SK-N-SH (cell line): ENCODE results near the gene LSR. TPM values are rescaled to one million over a fixed set of nuclear protein-coding genes. Genes with fewer than 3 reads are reported as not detected.

Experiments
- CTCF ChIA-PET: fragments of 300-600, 350-600 bp; formaldehyde crosslinking; extraction: SDS; loops from one replicate; lab custom pipeline; 2021; lab: Yijun Ruan, JAX
- POLR2A ChIA-PET: fragments of 350-600 bp; sonication (Branson Sonifier 250); formaldehyde crosslinking; extraction: SDS; loops from one replicate; lab custom pipeline; 2020; ENCODE audit warnings: antibody characterized with exemption, inconsistent platforms; lab: Yijun Ruan, JAX
- DNase-seq: peaks from one replicate; pipeline ENCODE4 v3.0.0; 2012
- H2AFZ ChIP-seq: fragments of 200-600 bp; sonication (generic); 2 replicates; pipeline ENCODE4 v1.8.1; 2016; ENCODE audit warnings: antibody characterized with exemption, mild to moderate bottlenecking, low read depth
- H3F3A ChIP-seq: fragments of 200-600 bp; sonication (generic); replicated peaks from 2 replicates; pipeline ENCODE3; 2016; ENCODE audit warnings: antibody characterized with exemption, mild to moderate bottlenecking; ENCODE audit not compliant: insufficient read depth
- H3K27ac ChIP-seq, 2 experiments: fragments of 200-500 bp in 1 of 2; fragments of 200-600 bp in 1 of 2; sonication (Bioruptor generic) in 1 of 2; sonication (generic), shearing (Covaris generic) in 1 of 2; 2 replicates each; pipeline versions ENCODE4 v1.5.1 to v1.6.1; 2014 to 2016; ENCODE audit warnings: low read depth in 2 of 2, inconsistent platforms in 1 of 2, low read length in 1 of 2, mild to moderate bottlenecking in 1 of 2, mixed read lengths in 1 of 2
- H3K27me3 ChIP-seq: fragments of 200-600 bp; sonication (generic), shearing (Covaris generic); 2 replicates; pipeline ENCODE4 v1.6.1; 2016; ENCODE audit warnings: mixed run types; ENCODE audit not compliant: insufficient read depth
- H3K36me3 ChIP-seq, 2 experiments: fragments of 200-500 bp in 1 of 2; fragments of 200-600 bp in 1 of 2; sonication (Bioruptor generic) in 1 of 2; sonication (generic) in 1 of 2; replicated peaks in 1 of 2; 2 replicates each; pipeline versions ENCODE3 to v1.5.1; 2014 to 2016; ENCODE audit warnings: low read length in 1 of 2, mild to moderate bottlenecking in 1 of 2; ENCODE audit not compliant: insufficient read depth in 2 of 2, control insufficient read depth in 1 of 2
- H3K4me1 ChIP-seq, 2 experiments: fragments of 200-500 bp in 1 of 2; fragments of 200-600 bp in 1 of 2; sonication (Bioruptor generic) in 1 of 2; sonication (generic), shearing (Covaris generic) in 1 of 2; 2 replicates each; pipeline versions ENCODE4 v1.5.1 to v1.6.1; 2014 to 2016; ENCODE audit warnings: low read depth in 1 of 2, low read length in 1 of 2, mixed run types in 1 of 2; ENCODE audit not compliant: insufficient read depth in 2 of 2, control insufficient read depth in 1 of 2
- H3K4me2 ChIP-seq: fragments of 200-600 bp; sonication (generic), shearing (Covaris generic); 2 replicates; pipeline ENCODE4 v1.6.1; 2017; ENCODE audit warnings: mixed run types
- H3K4me3 ChIP-seq, 2 experiments: fragments of 200-500 bp in 1 of 2; fragments of 200-600 bp in 1 of 2; sonication (Bioruptor generic) in 1 of 2; sonication (generic), shearing (Covaris generic) in 1 of 2; 2 replicates each; pipeline versions ENCODE4 v1.5.1 to v1.8.1; 2014 to 2016; ENCODE audit warnings: low read depth in 2 of 2, inconsistent platforms in 1 of 2, low read length in 1 of 2, mild to moderate bottlenecking in 1 of 2, mixed read lengths in 1 of 2, moderate library complexity in 1 of 2
- H3K79me2 ChIP-seq: fragments of 200-600 bp; sonication (generic); 2 replicates; pipeline ENCODE4 v1.8.1; 2017; ENCODE audit warnings: mild to moderate bottlenecking; ENCODE audit not compliant: insufficient read depth
- H3K9ac ChIP-seq: fragments of 200-600 bp; sonication (generic); 2 replicates; pipeline ENCODE4 v1.6.1; 2017; ENCODE audit warnings: mixed run types
- H3K9me2 ChIP-seq: fragments of 200-600 bp; sonication (generic); 2 replicates; pipeline ENCODE4 v1.6.1; 2017; ENCODE audit warnings: mixed run types
- H3K9me3 ChIP-seq: fragments of 200-600 bp; sonication (generic); 2 replicates; pipeline ENCODE4 v1.6.1; 2017; ENCODE audit warnings: mixed run types, mild to moderate bottlenecking, moderate library complexity
- H4K20me1 ChIP-seq: fragments of 200-600 bp; sonication (generic); 2 replicates; pipeline ENCODE4 v1.6.1; 2017; ENCODE audit warnings: mild to moderate bottlenecking, mixed run types; ENCODE audit not compliant: insufficient read depth
- ELF1 ChIP-seq: IDR thresholded peaks from 2 replicates; pipeline ENCODE4 v1.4.0; 2012
- EP300 ChIP-seq, 2 experiments: IDR thresholded peaks; 2 replicates each; pipeline versions ENCODE4 v1.4.0 to v1.6.1; 2012; ENCODE audit warnings: borderline replicate concordance in 1 of 2, low read depth in 1 of 2, low read length in 1 of 2
- EZH2phosphoT487 ChIP-seq: fragments of 200-600 bp; sonication (generic); IDR thresholded peaks from 2 replicates; pipeline ENCODE4 v1.6.1; 2017; ENCODE audit warnings: low read depth, mixed run types, mild to moderate bottlenecking, antibody characterized with exemption, moderate library complexity, borderline replicate concordance
- FOSL2 ChIP-seq: IDR thresholded peaks from 2 replicates; pipeline ENCODE4 v1.4.0; 2012; ENCODE audit warnings: low read depth, mild to moderate bottlenecking, moderate library complexity, borderline replicate concordance
- GATA2 ChIP-seq: sonication (generic); formaldehyde crosslinking; IDR thresholded peaks from 2 replicates; pipeline ENCODE4 v1.5.0; 2020; ENCODE audit warnings: mild to moderate bottlenecking, missing genetic modification reagents
- NRF1 ChIP-seq: IDR thresholded peaks from 2 replicates; pipeline ENCODE4 v1.6.1; 2012; ENCODE audit warnings: low read depth, mild to moderate bottlenecking, low read length
- POLR2AphosphoS5 ChIP-seq: IDR thresholded peaks from 2 replicates; pipeline ENCODE4 v1.6.1; 2012; ENCODE audit warnings: low read depth, low read length
- RAD21 ChIP-seq: IDR thresholded peaks from 2 replicates; pipeline ENCODE4 v1.6.1; 2012; ENCODE audit warnings: mild to moderate bottlenecking, low read length
- RFX5 ChIP-seq: IDR thresholded peaks from 2 replicates; pipeline ENCODE4 v1.6.1; 2012; ENCODE audit warnings: mild to moderate bottlenecking, improper control_type of control experiment, low read length
- SIN3A ChIP-seq: IDR thresholded peaks from 2 replicates; pipeline ENCODE4 v1.6.1; 2012; ENCODE audit warnings: low read depth, mild to moderate bottlenecking, low read length, moderate library complexity, borderline replicate concordance
- TAF1 ChIP-seq: IDR thresholded peaks from 2 replicates; pipeline ENCODE4 v1.6.1; 2012; ENCODE audit warnings: low read depth, mild to moderate bottlenecking, low read length, moderate library complexity, borderline replicate concordance
- TEAD4 ChIP-seq: IDR thresholded peaks from 2 replicates; pipeline ENCODE4 v1.4.0; 2012; ENCODE audit warnings: mild to moderate bottlenecking, borderline replicate concordance; ENCODE audit not compliant: insufficient read depth
- WGBS: methylation state at CpG from one replicate; pipeline ENCODE4 v1.1.6; 2017; ENCODE audit warnings: low lambda C conversion rate; 5-methylcytosine and 5-hydroxymethylcytosine counted together
- polyA plus RNA-seq, 3 experiments: library from polyadenylated mRNA; depleted of rRNA; stranded (reverse); fragments of >200 nt; gene quantifications; 2 replicates each; pipeline ENCODE4 v1.2.3, GENCODE V29; 2012
- TF ChIP-seq, protein P1 (sequence below): IDR thresholded peaks from 2 replicates; pipeline ENCODE4 v1.4.0; 2012; ENCODE audit warnings: low read depth, borderline replicate concordance
- TF ChIP-seq, protein P2 (sequence below): IDR thresholded peaks from 2 replicates; pipeline ENCODE4; 2012

The LSR gene
- polyA plus RNA-seq, 1 of the 3 experiments (the other 2 are of a cell fraction): 0.62 TPM

DNA sequence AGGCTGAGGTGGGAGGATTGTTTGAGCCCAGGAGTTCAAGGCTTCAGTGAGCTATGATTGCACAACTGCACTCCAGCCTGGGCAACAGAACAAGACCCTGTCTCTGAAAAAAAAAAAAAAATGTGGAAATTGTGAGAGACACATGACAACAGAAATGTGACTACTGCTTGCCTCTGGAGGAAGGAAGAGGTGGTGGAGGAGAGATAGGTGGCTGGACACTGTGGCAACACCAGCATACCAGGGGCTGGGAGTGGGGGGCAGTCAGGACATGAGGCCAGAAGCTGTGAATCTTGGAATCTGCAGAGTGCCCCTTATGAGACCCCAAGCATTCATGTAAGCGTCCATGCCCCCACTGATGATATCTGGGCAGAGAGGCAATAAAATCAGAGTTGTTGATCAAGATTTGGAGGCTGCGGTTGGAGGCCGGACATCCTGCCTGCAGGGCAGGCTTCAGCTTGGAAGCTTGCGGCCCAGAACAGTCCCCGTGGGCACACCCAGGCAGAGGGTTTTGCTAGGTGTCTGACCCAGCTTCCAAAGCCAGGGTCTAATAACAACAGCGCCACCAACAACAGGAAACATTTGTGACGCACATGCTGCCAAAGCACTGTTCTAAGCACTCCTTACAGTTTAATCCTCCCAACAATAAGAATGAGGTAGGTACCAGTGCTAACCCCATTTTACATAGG, 37.1 kb upstream of the LSR start:
- Histone ChIP-seq H3K27ac (no peak overlapping the region), H3K9me2 (no peaks in the 10 kb centered on the region), H3K4me1 (peaks cover 8 to 9% of the 10 kb centered on the region in 2 experiments; a peak in 2 of 4 replicates), H3F3A (no peaks in the 10 kb centered on the region), H3K36me3 (no peaks in the 10 kb centered on the region), H3K4me2 (no peak overlapping the region), H4K20me1 (no peaks in the 10 kb centered on the region), H3K4me3 (no peak overlapping the region), H3K9me3 (no peaks in the 10 kb centered on the region), H3K79me2 (no peaks in the 10 kb centered on the region), H3K27me3 (peaks cover 7% of the 10 kb centered on the region; the same call in 1 of the 2 replicates), H3K9ac (no peak overlapping the region), H2AFZ (no peak overlapping the region)
- TF ChIP-seq EZH2phosphoT487: no peak
- no peak for TF ChIP-seq SIN3A
- TF ChIP-seq, protein P1, sequence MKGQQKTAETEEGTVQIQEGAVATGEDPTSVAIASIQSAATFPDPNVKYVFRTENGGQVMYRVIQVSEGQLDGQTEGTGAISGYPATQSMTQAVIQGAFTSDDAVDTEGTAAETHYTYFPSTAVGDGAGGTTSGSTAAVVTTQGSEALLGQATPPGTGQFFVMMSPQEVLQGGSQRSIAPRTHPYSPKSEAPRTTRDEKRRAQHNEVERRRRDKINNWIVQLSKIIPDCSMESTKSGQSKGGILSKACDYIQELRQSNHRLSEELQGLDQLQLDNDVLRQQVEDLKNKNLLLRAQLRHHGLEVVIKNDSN: no peak
- no peak for TF ChIP-seq GATA2 (CRISPR knock-in tag)
- no peak for TF ChIP-seq TAF1
- TF ChIP-seq POLR2AphosphoS5: no peak
- TF ChIP-seq RFX5: no peak
- no peak for TF ChIP-seq ELF1
- TF ChIP-seq RAD21: no peak
- POLR2A ChIA-PET: no interaction called here
- DNase-seq: no peak
- 71% methylated on average over 5 of the region's 7 CpGs for WGBS
- CTCF ChIA-PET: interaction anchor here (1.4 kb wide), 1 partner anchor 70 kb away, joined by 5 read pairs; no protein-coding TSS in a partner anchor

DNA sequence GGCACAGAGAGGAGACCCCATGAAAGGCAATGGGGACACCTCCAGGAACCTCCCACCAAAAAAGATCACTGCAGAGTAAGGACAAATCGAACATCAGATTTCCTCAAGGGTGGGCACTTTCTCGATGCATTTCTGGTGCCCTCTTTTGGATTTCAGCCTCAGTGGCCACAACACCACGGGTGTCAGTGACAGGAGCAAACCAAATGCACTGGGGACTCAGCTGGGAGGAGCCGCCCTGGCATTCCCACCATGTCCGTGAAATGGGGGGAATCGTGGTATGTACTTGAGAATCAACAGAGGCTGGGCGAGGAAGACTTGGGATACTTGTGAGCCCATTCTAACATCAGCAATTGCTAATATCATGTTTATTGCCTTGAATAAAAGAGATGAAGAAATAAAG, 36.6 kb upstream of the LSR start:
- POLR2A ChIA-PET: no interaction called here

More for the DNA sequence above, 36.6 kb upstream of the LSR start:
- no peaks in the 10 kb centered on the region for H3F3A ChIP-seq
- TF ChIP-seq, protein P2, sequence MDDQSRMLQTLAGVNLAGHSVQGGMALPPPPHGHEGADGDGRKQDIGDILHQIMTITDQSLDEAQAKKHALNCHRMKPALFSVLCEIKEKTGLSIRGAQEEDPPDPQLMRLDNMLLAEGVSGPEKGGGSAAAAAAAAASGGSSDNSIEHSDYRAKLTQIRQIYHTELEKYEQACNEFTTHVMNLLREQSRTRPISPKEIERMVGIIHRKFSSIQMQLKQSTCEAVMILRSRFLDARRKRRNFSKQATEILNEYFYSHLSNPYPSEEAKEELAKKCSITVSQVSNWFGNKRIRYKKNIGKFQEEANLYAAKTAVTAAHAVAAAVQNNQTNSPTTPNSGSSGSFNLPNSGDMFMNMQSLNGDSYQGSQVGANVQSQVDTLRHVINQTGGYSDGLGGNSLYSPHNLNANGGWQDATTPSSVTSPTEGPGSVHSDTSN: no peak
- TF ChIP-seq TEAD4: no peak
- no peak for TF ChIP-seq RFX5
- TF ChIP-seq NRF1: no peak
- no peak for TF ChIP-seq EP300 (IDR thresholded peaks at IDR 0.05; ENCODE audit: borderline replicate concordance in 1 of 2, low read depth in 1 of 2, low read length in 1 of 2)
- TF ChIP-seq FOSL2: no peak
- TF ChIP-seq, protein P1: no peak
- no peaks in the 10 kb centered on the region for H3K9me2 ChIP-seq
- CTCF ChIA-PET: interaction anchor here (1.4 kb wide), 1 partner anchor 70 kb away, joined by 5 read pairs; no protein-coding TSS in a partner anchor
- H2AFZ ChIP-seq: no peak overlapping the region
- no peaks in the 10 kb centered on the region for H3K9me3 ChIP-seq
- H3K36me3 ChIP-seq: no peaks in the 10 kb centered on the region
- H3K4me3 ChIP-seq: no peak overlapping the region
- 46% methylated on average over 7 of the region's 7 CpGs for WGBS
- peaks cover 8 to 9% of the 10 kb centered on the region in 2 experiments; a peak in 2 of 4 replicates for H3K4me1 ChIP-seq
- H3K27ac ChIP-seq: no peak overlapping the region
- no peaks in the 10 kb centered on the region for H4K20me1 ChIP-seq
- no peak overlapping the region for H3K9ac ChIP-seq
- DNase-seq: no peak
- H3K27me3 ChIP-seq: peaks cover 7% of the 10 kb centered on the region; the same call in 1 of the 2 replicates
- no peak overlapping the region for H3K4me2 ChIP-seq
- no peaks in the 10 kb centered on the region for H3K79me2 ChIP-seq
